Psoas muscle (tissue), 8 donors: ENCODE results near the gene NIPA2. TPM values are rescaled to one million over a fixed set of nuclear protein-coding genes. Genes with fewer than 3 reads are reported as not detected.

Experiments used
- ATAC-seq, 4 donors: fragments of 200-7000 bp; cut with Tn5 transposase; one replicate each; pipeline ENCODE4 v1.9.1; 2020; ENCODE audit warnings: moderate library complexity in 3 of 4, mild to moderate bottlenecking in 2 of 4
- DNase-seq, 2 donors: peaks; one replicate each; pipeline ENCODE4 v3.0.0-alpha.2; 2020
- H3K27ac ChIP-seq: fragments of 200-600 bp; one replicate; pipeline ENCODE4 v1.8.0; 2022
- H3K27me3 ChIP-seq, 3 donors: fragments of 200-600 bp in 1 of 3; one replicate each; pipeline versions ENCODE4 v1.6.1 to v1.8.0; 2013 to 2022; ENCODE audit warnings: low read length in 2 of 3, mild to moderate bottlenecking in 2 of 3, moderate library complexity in 1 of 3; ENCODE audit not compliant: insufficient read depth in 3 of 3
- H3K36me3 ChIP-seq, 2 donors: fragments of 200-600 bp in 1 of 2; one replicate each; pipeline versions ENCODE4 v1.6.1 to v1.8.0; 2013 to 2022; ENCODE audit warnings: low read depth in 1 of 2, mild to moderate bottlenecking in 1 of 2, moderate library complexity in 1 of 2; ENCODE audit not compliant: insufficient read depth in 1 of 2
- H3K4me1 ChIP-seq: fragments of 200-600 bp; one replicate; pipeline ENCODE4 v1.8.0; 2022
- H3K4me3 ChIP-seq: fragments of 200-600 bp; one replicate; pipeline ENCODE4 v1.8.0; 2022; ENCODE audit warnings: mild to moderate bottlenecking
- H3K9me3 ChIP-seq: fragments of 200-600 bp; one replicate; pipeline ENCODE4 v1.8.0; 2022
- WGBS, 3 donors: extraction: QIAGEN DNeasy Blood & Tissue Kit; methylation state at CpG; one replicate each; pipeline versions ENCODE4 v1.1.6 to v1.1.7; 2013; 5-methylcytosine and 5-hydroxymethylcytosine counted together
- intact Hi-C, 2 donors: fragments of 100-400 bp; cut with DNase I; formaldehyde crosslinking; loops; one replicate each; pipeline versions ENCODE4 v1.11.0 to v1.14.2; 2022
- polyA plus RNA-seq, 3 donors: library from polyadenylated mRNA; stranded (reverse); fragments of 200-250 nt; gene quantifications; one replicate each; pipeline ENCODE4 v1.2.3, GENCODE V29; 2013
- total RNA-seq, 4 donors: library from RNA; stranded (reverse); fragmentation: NEBNext Ultra II Directional in 2 of 4; extraction: Animal tissue kit (Norgen Biotek cat#: 25700) in 2 of 4; gene quantifications; one replicate each; pipeline versions ENCODE4 v1.2.1 to v1.2.4, GENCODE V29; 2021 to 2023
- TF ChIP-seq, protein P1 (sequence below): fragments of 200-600 bp; IDR thresholded peaks from one replicate; pipeline ENCODE4 v1.8.0; 2022; ENCODE audit warnings: antibody characterized with exemption
- donor health status: healthy with polysubstance abuse.
- donor health status: DM: no; HTN: no; CAD: no; lungs with moderate emphysema.
- donor health status: Bipolar disorder and iron deficiency.
- donor health status: healthy.
- donor health status: DM: yes; HTN: yes; CAD: no.
- donor health status: DM: no; HTN: no; CAD: no.
- donor health status: DM: no; HTN: no; CAD: no.
- donor health status: DM: yes; HTN: yes; CAD: no.

Gene NIPA2
- total and polyA plus RNA-seq, 7 donors, result 11.3 to 61.8 (median 28.2) TPM

- TF ChIP-seq, protein P1, sequence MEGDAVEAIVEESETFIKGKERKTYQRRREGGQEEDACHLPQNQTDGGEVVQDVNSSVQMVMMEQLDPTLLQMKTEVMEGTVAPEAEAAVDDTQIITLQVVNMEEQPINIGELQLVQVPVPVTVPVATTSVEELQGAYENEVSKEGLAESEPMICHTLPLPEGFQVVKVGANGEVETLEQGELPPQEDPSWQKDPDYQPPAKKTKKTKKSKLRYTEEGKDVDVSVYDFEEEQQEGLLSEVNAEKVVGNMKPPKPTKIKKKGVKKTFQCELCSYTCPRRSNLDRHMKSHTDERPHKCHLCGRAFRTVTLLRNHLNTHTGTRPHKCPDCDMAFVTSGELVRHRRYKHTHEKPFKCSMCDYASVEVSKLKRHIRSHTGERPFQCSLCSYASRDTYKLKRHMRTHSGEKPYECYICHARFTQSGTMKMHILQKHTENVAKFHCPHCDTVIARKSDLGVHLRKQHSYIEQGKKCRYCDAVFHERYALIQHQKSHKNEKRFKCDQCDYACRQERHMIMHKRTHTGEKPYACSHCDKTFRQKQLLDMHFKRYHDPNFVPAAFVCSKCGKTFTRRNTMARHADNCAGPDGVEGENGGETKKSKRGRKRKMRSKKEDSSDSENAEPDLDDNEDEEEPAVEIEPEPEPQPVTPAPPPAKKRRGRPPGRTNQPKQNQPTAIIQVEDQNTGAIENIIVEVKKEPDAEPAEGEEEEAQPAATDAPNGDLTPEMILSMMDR, result no peak
- ATAC-seq (no peak), DNase-seq (no peak)
- Histone ChIP-seq H3K4me3 (no peak overlapping the region), H3K9me3 (no peaks in the 10 kb centered on the region), H3K27ac (no peak overlapping the region), H3K36me3 (peaks cover 2 to 7% of the 10 kb centered on the region in 2 donors), H3K4me1 (no peaks in the 10 kb centered on the region), H3K27me3 (no peaks in the 10 kb centered on the region)
- intact Hi-C loops, result no loop called here
- WGBS, 3 donors, result 98 to 100% (median 100%) methylated on average over 4 of the region's 4 CpGs
These were observed 30.2 kb upstream of the NIPA2 start for GRCh38 chr15:22808240-22808639.

- H3K27me3 ChIP-seq, result no peaks in the 10 kb centered on the region
- 85 to 99% (median 98%) methylated on average over 7 of the region's 7 CpGs for WGBS, 3 donors
- H3K4me1 ChIP-seq, result no peaks in the 10 kb centered on the region
- no peak for DNase-seq
- H3K27ac ChIP-seq, result no peak overlapping the region
- H3K4me3 ChIP-seq, result no peak overlapping the region
- H3K9me3 ChIP-seq, result no peaks in the 10 kb centered on the region
- TF ChIP-seq, protein P1, result no peak
- ATAC-seq, result no peak
- peaks cover 2 to 12% of the 10 kb centered on the region in 2 donors for H3K36me3 ChIP-seq
- intact Hi-C loops, result no loop called here
These were observed 29.6 kb upstream of the NIPA2 start for GRCh38 chr15:22808761-22809280.

GRCh38 chr15:22810033-22810852 is 28.2 kb upstream of the NIPA2 start:
- peaks cover 2 to 24% of the 10 kb centered on the region in 2 donors for H3K36me3 ChIP-seq
- no peaks in the 10 kb centered on the region for H3K9me3 ChIP-seq
- intact Hi-C loops, result no loop called here
- no peak overlapping the region for H3K4me3 ChIP-seq
- H3K27me3 ChIP-seq, result no peaks in the 10 kb centered on the region
- no peak for ATAC-seq
- H3K4me1 ChIP-seq, result no peaks in the 10 kb centered on the region
- DNase-seq, result no peak
- TF ChIP-seq, protein P1, result no peak
- WGBS, 3 donors, result 91 to 92% (median 91%) methylated on average over 10 of the region's 10 CpGs
- no peak overlapping the region for H3K27ac ChIP-seq

DNA sequence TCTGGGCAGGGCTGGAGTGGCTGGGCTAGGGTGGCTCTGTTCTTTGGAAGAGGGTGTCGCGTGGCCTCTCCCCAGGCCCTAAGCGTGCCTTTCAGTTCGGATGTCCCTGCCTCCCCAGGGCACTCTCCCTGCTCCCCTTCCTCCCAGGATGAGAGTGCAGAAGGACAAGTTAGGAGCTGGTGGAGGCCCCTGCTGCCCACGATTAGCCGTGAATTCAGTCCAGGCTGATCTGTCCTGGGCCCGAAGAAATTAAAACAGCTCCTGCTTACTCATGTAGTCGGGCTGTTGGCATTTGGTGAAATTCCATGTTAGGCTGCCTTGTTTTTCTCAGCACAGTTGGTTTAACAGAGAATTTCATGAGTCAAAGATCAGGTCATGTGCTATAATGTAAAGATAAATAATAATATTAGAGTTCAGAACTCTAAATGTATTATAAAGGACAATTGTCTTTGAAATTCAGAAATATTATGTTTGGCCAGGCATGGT is 27.6 kb upstream of the NIPA2 start:
- Histone ChIP-seq H3K27ac (no peak overlapping the region), H3K4me3 (no peak overlapping the region), H3K36me3 (peaks cover 2 to 24% of the 10 kb centered on the region in 2 donors), H3K4me1 (no peaks in the 10 kb centered on the region), H3K27me3 (no peaks in the 10 kb centered on the region), H3K9me3 (no peaks in the 10 kb centered on the region)
- intact Hi-C loops, result no loop called here
- 91 to 94% (median 93%) methylated on average over 8 of the region's 8 CpGs for WGBS, 3 donors
- no peak for ATAC-seq
- no peak for DNase-seq
- TF ChIP-seq, protein P1, result no peak
